ENCODE results near the gene AGBL1.

DNA sequence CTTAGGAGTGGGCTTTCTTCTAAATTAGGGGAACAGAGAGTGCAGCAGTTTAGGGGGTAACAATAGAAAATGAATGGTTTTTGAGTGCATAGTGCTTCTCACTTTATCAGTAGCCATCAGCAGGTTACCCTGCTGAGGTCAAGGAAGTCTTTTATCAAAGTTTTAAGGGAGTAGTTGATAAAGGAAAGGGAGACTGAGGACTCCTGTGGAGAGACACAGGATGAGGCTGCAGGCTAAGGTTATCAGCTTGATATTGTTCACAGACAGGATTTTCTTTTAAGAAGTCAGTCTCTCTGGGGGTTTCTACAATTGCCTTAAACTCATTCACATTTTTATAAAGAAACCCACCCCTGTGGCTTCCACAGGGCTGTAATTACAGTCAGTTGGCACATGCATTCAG, 205.0 kb downstream of the AGBL1 start:
- TF ChIP-seq, protein P1, sequence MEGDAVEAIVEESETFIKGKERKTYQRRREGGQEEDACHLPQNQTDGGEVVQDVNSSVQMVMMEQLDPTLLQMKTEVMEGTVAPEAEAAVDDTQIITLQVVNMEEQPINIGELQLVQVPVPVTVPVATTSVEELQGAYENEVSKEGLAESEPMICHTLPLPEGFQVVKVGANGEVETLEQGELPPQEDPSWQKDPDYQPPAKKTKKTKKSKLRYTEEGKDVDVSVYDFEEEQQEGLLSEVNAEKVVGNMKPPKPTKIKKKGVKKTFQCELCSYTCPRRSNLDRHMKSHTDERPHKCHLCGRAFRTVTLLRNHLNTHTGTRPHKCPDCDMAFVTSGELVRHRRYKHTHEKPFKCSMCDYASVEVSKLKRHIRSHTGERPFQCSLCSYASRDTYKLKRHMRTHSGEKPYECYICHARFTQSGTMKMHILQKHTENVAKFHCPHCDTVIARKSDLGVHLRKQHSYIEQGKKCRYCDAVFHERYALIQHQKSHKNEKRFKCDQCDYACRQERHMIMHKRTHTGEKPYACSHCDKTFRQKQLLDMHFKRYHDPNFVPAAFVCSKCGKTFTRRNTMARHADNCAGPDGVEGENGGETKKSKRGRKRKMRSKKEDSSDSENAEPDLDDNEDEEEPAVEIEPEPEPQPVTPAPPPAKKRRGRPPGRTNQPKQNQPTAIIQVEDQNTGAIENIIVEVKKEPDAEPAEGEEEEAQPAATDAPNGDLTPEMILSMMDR (IDR thresholded peaks at IDR 0.05; ENCODE audit: insufficient read depth, low read depth, low read length): no peak
- no peak for TF ChIP-seq EZH2 (IDR thresholded peaks at IDR 0.05; ENCODE audit: insufficient read depth, low read length)
